D721Med (cell line): ENCODE data around the gene ANKRD60.

ENCODE experiments used
- DNase-seq: peaks from one replicate; pipeline ENCODE4 v3.0.0; 2011; ENCODE audit warnings: low spot score; ENCODE audit not compliant: insufficient read length
- FAIRE-seq: peaks from 2 replicates; lab custom pipeline; 2011; peaks lifted over from hg19 to GRCh38; lab: Jason Lieb, UNC
- CTCF ChIP-seq: IDR thresholded peaks from 2 replicates; pipeline ENCODE4 v1.5.1; 2012; ENCODE audit warnings: mild to moderate bottlenecking, control low read depth; ENCODE audit not compliant: insufficient read depth; ENCODE audit errors: missing control alignments

Gene ANKRD60

DNA sequence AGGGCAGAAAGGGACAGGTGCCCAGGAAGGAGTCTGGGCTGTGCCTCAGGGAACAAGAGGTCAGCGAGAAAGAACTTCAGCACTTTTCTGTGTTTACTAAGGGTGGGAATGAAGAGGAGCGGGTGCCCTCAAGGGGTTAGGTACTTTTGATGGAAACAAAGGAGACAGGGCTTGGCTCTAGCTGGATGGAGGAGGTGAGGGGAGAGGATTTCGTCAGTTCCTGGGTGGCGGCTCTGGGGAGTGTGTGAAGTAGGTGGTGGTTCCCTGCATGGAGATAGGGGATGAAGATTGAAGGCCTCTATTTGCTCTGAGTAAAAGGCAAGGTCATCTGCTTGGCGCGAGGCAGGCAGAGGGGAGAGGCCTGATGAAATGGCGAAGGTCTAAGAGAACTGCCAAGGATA is 40.0 kb upstream of the ANKRD60 start:
- no peak for FAIRE-seq
- TF ChIP-seq CTCF = no peak
- no peak for DNase-seq

DNA sequence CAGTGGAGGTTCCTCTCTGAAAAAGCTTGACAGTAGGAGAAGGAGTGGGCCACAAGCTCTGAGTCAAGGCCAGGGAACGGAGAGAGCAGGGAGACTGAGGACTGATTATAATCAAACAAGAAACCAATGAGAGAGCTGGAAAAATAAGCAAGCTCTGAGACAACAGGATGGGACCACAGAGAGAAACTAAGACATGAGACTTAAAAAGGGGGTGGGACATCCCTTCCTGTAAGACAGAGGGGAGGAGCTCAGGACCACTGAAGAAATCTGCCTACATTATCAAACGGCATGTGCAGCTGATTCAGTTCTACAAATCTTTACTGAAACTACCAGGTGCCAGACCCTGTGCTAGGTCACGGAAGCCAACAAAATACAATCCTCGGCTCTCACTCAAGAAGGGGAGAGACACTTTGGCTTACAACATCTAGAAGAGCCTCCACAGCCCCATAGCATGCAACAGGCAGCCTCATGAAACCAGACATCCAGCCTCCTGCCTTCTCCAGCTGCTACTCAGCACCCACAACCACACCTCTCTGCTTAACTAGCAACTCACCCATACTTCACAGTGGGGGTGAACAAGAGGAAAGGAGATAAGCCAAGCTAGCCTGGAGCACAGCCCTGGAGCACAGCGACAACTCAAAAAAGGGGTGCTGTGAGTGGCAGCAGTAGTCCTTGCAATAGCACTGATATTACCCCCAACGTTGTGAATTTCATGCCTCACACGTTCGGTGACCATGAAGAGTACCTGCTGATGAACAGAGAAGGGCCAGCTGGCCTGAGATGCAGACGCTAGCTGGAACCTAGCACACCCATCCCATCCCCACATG is 39.1 kb upstream of the ANKRD60 start:
- DNase-seq = no peak
- TF ChIP-seq CTCF = no peak
- no peak for FAIRE-seq

DNA sequence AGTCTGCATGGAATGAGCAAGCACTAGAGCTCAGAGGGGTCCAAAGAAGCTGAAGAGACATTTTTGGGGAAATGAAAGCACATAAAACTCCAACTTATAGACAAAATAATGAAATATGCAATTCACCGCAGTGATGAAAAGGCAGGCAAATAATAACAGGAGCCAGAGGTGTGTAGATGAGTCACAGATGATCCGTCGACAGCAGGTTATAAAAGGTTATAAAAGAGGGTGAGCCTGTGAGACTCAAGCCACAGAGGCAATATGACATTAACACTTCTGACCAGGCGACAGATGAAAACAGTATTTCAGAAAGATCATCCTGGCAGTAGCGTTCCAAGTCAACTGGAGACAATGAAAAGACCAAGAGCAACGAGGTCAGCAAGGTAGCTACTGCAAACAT is 35.8 kb upstream of the ANKRD60 start:
- DNase-seq = no peak
- no peak for FAIRE-seq
- TF ChIP-seq CTCF = no peak

DNA sequence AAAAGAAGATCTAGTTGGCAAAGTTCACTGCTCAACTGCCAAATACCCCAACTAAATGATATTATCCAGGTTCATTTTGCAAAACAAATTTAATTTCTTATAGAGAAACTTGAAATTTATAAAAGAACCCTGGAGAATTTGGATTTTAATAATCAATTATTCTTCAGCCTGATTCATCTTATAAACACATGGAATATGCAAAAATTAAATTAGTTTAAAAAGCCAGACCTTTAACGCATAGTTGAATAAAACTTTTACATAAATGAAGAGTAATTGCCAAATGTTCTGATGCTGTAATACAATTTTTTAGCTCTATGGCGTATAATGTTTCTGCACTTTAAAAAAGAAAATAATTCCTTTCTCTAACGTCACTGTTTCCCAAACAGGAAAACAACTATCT is 33.2 kb upstream of the ANKRD60 start:
- DNase-seq (no peak), FAIRE-seq (no peak)
- TF ChIP-seq CTCF = no peak

- no peak for TF ChIP-seq CTCF
- no peak for DNase-seq
- FAIRE-seq = no peak
Measured at GRCh38 chr20:58260006-58260405, 31.6 kb upstream of the ANKRD60 start.

GRCh38 chr20:58256842-58257241 is 28.4 kb upstream of the ANKRD60 start:
- no peak for TF ChIP-seq CTCF
- no peak for FAIRE-seq
- no peak for DNase-seq

- FAIRE-seq = no peak
Measured at GRCh38 chr20:58256307-58256706, 27.9 kb upstream of the ANKRD60 start.

More at GRCh38 chr20:58256307-58256706, 27.9 kb upstream of the ANKRD60 start:
- no peak for TF ChIP-seq CTCF
- DNase-seq = no peak
